Ishikawa (cell line): ENCODE data around the gene TUBGCP6.

Experiments used
- CEBPB ChIP-seq: IDR thresholded peaks from 2 replicates; pipeline ENCODE4 v1.6.1; 2012
- CREB1 ChIP-seq: IDR thresholded peaks from 2 replicates; pipeline ENCODE4 v1.6.1; 2012; ENCODE audit warnings: low read depth
- EP300 ChIP-seq: IDR thresholded peaks from 2 replicates; pipeline ENCODE4 v1.6.1; 2012; ENCODE audit warnings: borderline replicate concordance
- RAD21 ChIP-seq: IDR thresholded peaks from 2 replicates; pipeline ENCODE4 v1.6.1; 2012; ENCODE audit warnings: low read depth
- TCF12 ChIP-seq: IDR thresholded peaks from 2 replicates; pipeline ENCODE4 v1.6.1; 2012; ENCODE audit warnings: low read depth
- YY1 ChIP-seq: IDR thresholded peaks from 2 replicates; pipeline ENCODE4 v1.6.1; 2012; ENCODE audit warnings: low read depth
- TF ChIP-seq, protein P1 (sequence below): IDR thresholded peaks from 2 replicates; pipeline ENCODE4 v1.6.1; 2012
- TF ChIP-seq, protein P2 (sequence below): IDR thresholded peaks from 2 replicates; pipeline ENCODE4 v1.6.1; 2012; ENCODE audit warnings: low read depth, mild to moderate bottlenecking
- TF ChIP-seq, protein P3 (sequence below): IDR thresholded peaks from 2 replicates; pipeline ENCODE4 v1.6.1; 2012

DNA sequence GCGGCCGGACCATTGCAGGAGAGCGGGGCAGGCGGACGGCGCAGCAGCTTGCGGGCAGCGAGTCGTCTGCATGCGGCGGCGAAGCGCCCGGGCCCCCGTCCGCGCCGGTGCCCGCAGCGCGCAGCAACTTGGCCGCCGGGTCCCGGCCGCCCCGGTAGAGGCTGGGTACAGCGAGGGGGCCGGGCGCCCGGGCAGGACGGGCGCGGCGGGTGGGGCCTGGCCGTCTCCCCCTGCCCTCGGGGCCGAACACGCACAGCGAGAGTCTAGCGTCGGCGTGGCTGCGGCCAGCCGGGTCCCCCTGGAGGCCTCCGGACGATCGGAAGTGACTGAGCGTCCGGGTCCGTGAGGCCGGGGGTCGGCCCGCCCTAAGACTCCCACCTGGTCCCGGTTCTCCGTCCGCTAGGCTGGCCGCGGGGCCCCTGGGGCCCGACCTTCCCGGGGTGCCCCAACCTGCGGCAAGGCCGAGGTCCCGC is 59.9 kb downstream of the TUBGCP6 start:
- TF ChIP-seq TCF12: no peak
- TF ChIP-seq, protein P1, sequence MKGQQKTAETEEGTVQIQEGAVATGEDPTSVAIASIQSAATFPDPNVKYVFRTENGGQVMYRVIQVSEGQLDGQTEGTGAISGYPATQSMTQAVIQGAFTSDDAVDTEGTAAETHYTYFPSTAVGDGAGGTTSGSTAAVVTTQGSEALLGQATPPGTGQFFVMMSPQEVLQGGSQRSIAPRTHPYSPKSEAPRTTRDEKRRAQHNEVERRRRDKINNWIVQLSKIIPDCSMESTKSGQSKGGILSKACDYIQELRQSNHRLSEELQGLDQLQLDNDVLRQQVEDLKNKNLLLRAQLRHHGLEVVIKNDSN: no peak
- TF ChIP-seq, protein P2, sequence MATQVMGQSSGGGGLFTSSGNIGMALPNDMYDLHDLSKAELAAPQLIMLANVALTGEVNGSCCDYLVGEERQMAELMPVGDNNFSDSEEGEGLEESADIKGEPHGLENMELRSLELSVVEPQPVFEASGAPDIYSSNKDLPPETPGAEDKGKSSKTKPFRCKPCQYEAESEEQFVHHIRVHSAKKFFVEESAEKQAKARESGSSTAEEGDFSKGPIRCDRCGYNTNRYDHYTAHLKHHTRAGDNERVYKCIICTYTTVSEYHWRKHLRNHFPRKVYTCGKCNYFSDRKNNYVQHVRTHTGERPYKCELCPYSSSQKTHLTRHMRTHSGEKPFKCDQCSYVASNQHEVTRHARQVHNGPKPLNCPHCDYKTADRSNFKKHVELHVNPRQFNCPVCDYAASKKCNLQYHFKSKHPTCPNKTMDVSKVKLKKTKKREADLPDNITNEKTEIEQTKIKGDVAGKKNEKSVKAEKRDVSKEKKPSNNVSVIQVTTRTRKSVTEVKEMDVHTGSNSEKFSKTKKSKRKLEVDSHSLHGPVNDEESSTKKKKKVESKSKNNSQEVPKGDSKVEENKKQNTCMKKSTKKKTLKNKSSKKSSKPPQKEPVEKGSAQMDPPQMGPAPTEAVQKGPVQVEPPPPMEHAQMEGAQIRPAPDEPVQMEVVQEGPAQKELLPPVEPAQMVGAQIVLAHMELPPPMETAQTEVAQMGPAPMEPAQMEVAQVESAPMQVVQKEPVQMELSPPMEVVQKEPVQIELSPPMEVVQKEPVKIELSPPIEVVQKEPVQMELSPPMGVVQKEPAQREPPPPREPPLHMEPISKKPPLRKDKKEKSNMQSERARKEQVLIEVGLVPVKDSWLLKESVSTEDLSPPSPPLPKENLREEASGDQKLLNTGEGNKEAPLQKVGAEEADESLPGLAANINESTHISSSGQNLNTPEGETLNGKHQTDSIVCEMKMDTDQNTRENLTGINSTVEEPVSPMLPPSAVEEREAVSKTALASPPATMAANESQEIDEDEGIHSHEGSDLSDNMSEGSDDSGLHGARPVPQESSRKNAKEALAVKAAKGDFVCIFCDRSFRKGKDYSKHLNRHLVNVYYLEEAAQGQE: no peak
- TF ChIP-seq CREB1: no peak
- TF ChIP-seq CEBPB: no peak
- no peak for TF ChIP-seq YY1
- TF ChIP-seq, protein P3, sequence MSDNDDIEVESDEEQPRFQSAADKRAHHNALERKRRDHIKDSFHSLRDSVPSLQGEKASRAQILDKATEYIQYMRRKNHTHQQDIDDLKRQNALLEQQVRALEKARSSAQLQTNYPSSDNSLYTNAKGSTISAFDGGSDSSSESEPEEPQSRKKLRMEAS: no peak
- TF ChIP-seq RAD21: no peak
- no peak for TF ChIP-seq EP300
